Chondrocyte (in vitro differentiated cells): ENCODE measurements around the gene CSRP2. TPM values are rescaled to one million over a fixed set of nuclear protein-coding genes. Genes with fewer than 3 reads are reported as not detected.

Experiments used
- DNase-seq: peaks from one replicate; pipeline ENCODE4 v3.0.0; 2021; ENCODE audit warnings: mixed read lengths, low spot score
- H3K27ac Mint-ChIP-seq: one replicate; pipeline ENCODE4 v1.8.0; 2021; ENCODE audit warnings: mild to moderate bottlenecking, moderate library complexity, mixed read lengths; ENCODE audit not compliant: unreplicated experiment
- H3K27me3 Mint-ChIP-seq: 2 replicates; pipeline ENCODE4 v1.8.0; 2021; ENCODE audit warnings: low read depth, mixed read lengths
- H3K36me3 Mint-ChIP-seq: 2 replicates; pipeline ENCODE4 v1.8.0; 2021; ENCODE audit warnings: low read depth, mixed read lengths
- H3K4me1 Mint-ChIP-seq: 2 replicates; pipeline ENCODE4 v1.8.0; 2021; ENCODE audit warnings: low read depth, mild to moderate bottlenecking, mixed read lengths
- H3K4me3 Mint-ChIP-seq: one replicate; pipeline ENCODE4 v1.8.0; 2021; ENCODE audit warnings: mild to moderate bottlenecking, moderate library complexity, mixed read lengths; ENCODE audit not compliant: unreplicated experiment
- H3K9me3 Mint-ChIP-seq: 2 replicates; pipeline ENCODE4 v1.8.0; 2021; ENCODE audit warnings: low read depth, mixed read lengths
- long read RNA-seq: library from polyadenylated mRNA; stranded (forward); transcript quantifications from one replicate; pipeline ENCODE4 v2.0.0, GENCODE V29; 2021
- total RNA-seq: library from RNA; stranded (reverse); gene quantifications from 3 replicates; pipeline ENCODE4 v1.2.1, GENCODE V29; 2021
- TF ChIP-seq, protein P1 (sequence below): fragments of 200-600 bp; sonication (generic); IDR thresholded peaks from 2 replicates; pipeline ENCODE4 v1.5.0; 2021; ENCODE audit warnings: antibody characterized with exemption, mild to moderate bottlenecking, moderate library complexity

Gene CSRP2
- total RNA-seq = 204 to 240 TPM (median 215 TPM) in 3 replicates
- long read RNA-seq, full-length matches to known transcripts = 157 of 169 reads
- long read RNA-seq, partial matches to known transcripts = 1 of 169 reads
- long read RNA-seq, other reads (novel, unspliced or antisense) = 11 of 169 reads

DNA sequence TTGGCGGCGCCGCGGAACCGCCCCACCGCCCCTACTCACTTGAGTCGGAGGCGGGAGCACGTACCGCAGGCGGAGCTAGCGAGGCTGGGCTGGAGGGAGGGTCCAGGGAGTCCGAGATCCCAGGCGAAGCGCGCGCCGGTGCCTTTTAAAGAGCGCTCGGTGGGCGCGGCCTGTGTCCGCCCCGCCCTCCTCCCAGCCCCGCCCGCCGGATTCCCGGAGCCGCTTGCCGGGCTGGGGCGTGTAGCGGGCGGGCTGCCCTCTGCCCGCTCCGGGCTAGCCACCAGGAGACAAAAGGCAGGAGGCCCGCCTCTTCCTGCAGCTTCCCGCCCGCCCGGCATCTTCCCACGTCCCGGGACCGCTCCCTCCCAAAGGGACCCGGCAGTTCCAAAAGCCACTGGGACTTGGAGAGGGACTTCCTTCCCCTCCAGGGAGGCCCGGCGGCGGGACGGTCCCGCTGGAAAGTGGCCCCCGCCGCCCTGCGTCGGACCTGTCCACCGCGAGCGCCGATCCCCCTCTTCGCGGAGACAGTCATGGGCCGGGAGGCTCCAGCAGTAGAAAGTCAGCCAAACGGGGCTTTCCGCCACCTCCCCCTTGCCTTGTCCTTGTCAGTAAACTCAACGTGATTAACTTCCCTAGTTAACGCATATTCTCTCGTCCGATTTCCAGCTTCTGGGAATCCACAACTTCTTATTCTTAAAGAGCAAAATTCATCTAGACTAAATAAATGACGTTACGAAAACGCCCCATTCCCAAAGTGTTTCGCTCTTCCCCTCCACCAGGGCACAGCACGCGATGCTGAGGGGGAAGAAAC lies at the start of gene CSRP2:
Gene CSRP2, minus strand, starts transcription at position 121 of the 811 bp plus-strand sequence. CDS start 12,759 bp downstream, outside the sequence.
- Mint-ChIP-seq H3K4me3 (peak within 1 kb of the TSS; percentile 99), H3K36me3 (peaks cover 2% of the 10 kb centered on the region), H3K9me3 (peaks cover 9% of the 10 kb centered on the region), H3K4me1 (peaks cover 77% of the 10 kb centered on the region), H3K27me3 (no peaks in the 10 kb centered on the region), H3K27ac (peak within 1 kb of the TSS; percentile 96)
- TF ChIP-seq, protein P1, sequence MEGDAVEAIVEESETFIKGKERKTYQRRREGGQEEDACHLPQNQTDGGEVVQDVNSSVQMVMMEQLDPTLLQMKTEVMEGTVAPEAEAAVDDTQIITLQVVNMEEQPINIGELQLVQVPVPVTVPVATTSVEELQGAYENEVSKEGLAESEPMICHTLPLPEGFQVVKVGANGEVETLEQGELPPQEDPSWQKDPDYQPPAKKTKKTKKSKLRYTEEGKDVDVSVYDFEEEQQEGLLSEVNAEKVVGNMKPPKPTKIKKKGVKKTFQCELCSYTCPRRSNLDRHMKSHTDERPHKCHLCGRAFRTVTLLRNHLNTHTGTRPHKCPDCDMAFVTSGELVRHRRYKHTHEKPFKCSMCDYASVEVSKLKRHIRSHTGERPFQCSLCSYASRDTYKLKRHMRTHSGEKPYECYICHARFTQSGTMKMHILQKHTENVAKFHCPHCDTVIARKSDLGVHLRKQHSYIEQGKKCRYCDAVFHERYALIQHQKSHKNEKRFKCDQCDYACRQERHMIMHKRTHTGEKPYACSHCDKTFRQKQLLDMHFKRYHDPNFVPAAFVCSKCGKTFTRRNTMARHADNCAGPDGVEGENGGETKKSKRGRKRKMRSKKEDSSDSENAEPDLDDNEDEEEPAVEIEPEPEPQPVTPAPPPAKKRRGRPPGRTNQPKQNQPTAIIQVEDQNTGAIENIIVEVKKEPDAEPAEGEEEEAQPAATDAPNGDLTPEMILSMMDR = peak; percentile 67
- peak; percentile 97 for DNase-seq

GRCh38 chr12:76927170-76927784 lies 48.5 kb upstream of the CSRP2 start:
- H3K4me1 Mint-ChIP-seq = peaks cover 5% of the 10 kb centered on the region
- H3K4me3 Mint-ChIP-seq = no peak overlapping the region
- H3K36me3 Mint-ChIP-seq = no peaks in the 10 kb centered on the region
- TF ChIP-seq, protein P1 = peak; percentile 80
- no peaks in the 10 kb centered on the region for H3K9me3 Mint-ChIP-seq
- peaks cover 8% of the 10 kb centered on the region for H3K27me3 Mint-ChIP-seq
- no peak overlapping the region for H3K27ac Mint-ChIP-seq
- DNase-seq = no peak

- TF ChIP-seq, protein P1 = no peak
- Mint-ChIP-seq H3K4me1 (peaks cover 5% of the 10 kb centered on the region), H3K9me3 (no peaks in the 10 kb centered on the region), H3K27me3 (no peaks in the 10 kb centered on the region), H3K4me3 (no peak overlapping the region), H3K36me3 (no peaks in the 10 kb centered on the region), H3K27ac (no peak overlapping the region)
- no peak for DNase-seq
Measured at GRCh38 chr12:76925135-76925534, 46.3 kb upstream of the CSRP2 start.

DNA sequence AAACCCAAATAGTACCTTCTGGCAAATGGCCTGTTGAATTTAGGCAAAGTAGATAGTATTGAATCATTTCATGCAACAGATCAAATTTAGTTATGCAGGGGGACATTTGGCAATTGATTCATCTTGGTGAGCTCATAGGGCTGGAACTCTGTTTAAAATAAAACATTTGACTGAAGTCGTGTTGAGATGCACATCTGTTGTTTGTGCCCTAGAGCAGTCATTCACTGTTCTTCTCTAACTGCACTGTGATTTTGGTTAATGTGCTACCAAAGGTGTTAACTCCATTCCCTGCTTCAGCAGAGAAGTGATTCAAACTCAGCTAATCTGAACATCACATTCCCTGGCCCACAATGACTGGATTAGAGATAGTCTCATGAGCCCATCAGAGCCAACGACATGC lies 44.0 kb upstream of the CSRP2 start:
- no peak overlapping the region for H3K27ac Mint-ChIP-seq
- peaks cover 5% of the 10 kb centered on the region for H3K4me1 Mint-ChIP-seq
- no peak overlapping the region for H3K4me3 Mint-ChIP-seq
- DNase-seq = no peak
- TF ChIP-seq, protein P1 = no peak
- H3K9me3 Mint-ChIP-seq = no peaks in the 10 kb centered on the region
- H3K36me3 Mint-ChIP-seq = no peaks in the 10 kb centered on the region
- no peaks in the 10 kb centered on the region for H3K27me3 Mint-ChIP-seq

- Mint-ChIP-seq H3K27ac (no peak overlapping the region), H3K4me1 (peaks cover 2% of the 10 kb centered on the region), H3K36me3 (no peaks in the 10 kb centered on the region), H3K4me3 (no peak overlapping the region), H3K9me3 (no peaks in the 10 kb centered on the region), H3K27me3 (no peaks in the 10 kb centered on the region)
- no peak for DNase-seq
- TF ChIP-seq, protein P1 = no peak
Measured at GRCh38 chr12:76921891-76922664, 43.3 kb upstream of the CSRP2 start.
